H1 (cell line): ENCODE measurements around the gene ARID5B. TPM values are rescaled to one million over a fixed set of nuclear protein-coding genes. Genes with fewer than 3 reads are reported as not detected.

Experiments
- CTCF ChIA-PET: fragments of 300-600 bp; sonication (Branson Sonifier 250); formaldehyde crosslinking; loops from one replicate; lab custom pipeline; 2021; ENCODE audit not compliant: partially characterized antibody; lab: Charles Lee
- POLR2A ChIA-PET: fragments of 300-600 bp; sonication (Branson Sonifier 250); formaldehyde crosslinking; loops from one replicate; lab custom pipeline; 2021; ENCODE audit warnings: inconsistent platforms; ENCODE audit not compliant: partially characterized antibody; lab: Charles Lee
- DNase-seq, 2 experiments: peaks; one replicate each; pipeline versions ENCODE4 v3.0.0 to v3.0.0-alpha.2; 2010 to 2022; ENCODE audit warnings: low spot score in 2 of 2, low read depth in 1 of 2, mixed read lengths in 1 of 2
- FAIRE-seq: peaks from 2 replicates; lab custom pipeline; 2011; peaks lifted over from hg19 to GRCh38; lab: Jason Lieb, UNC
- H2AFZ ChIP-seq: 2 replicates; pipeline ENCODE4 v1.8.1; 2012; ENCODE audit warnings: low read length, inconsistent platforms
- H2AK5ac ChIP-seq: 2 replicates; pipeline ENCODE4 v1.6.1; 2013; ENCODE audit warnings: low read depth, low read length
- H2BK120ac ChIP-seq: replicated peaks from 2 replicates; pipeline ENCODE3; 2013; ENCODE audit warnings: low read depth, low read length, inconsistent platforms
- H2BK12ac ChIP-seq: 2 replicates; pipeline ENCODE4 v1.6.1; 2013; ENCODE audit warnings: low read depth, low read length
- H2BK15ac ChIP-seq: 2 replicates; pipeline ENCODE4 v1.6.1; 2013; ENCODE audit warnings: low read length
- H2BK20ac ChIP-seq: 2 replicates; pipeline ENCODE4 v1.6.1; 2013; ENCODE audit warnings: low read length
- H2BK5ac ChIP-seq: 2 replicates; pipeline ENCODE4 v1.6.1; 2013; ENCODE audit warnings: low read depth, low read length
- H3K14ac ChIP-seq: 2 replicates; pipeline ENCODE4 v1.6.1; 2013; ENCODE audit warnings: inconsistent platforms; ENCODE audit not compliant: insufficient read length
- H3K18ac ChIP-seq: 2 replicates; pipeline ENCODE4 v1.6.1; 2013; ENCODE audit warnings: low read length; ENCODE audit errors: extremely low read depth
- H3K23ac ChIP-seq: 2 replicates; pipeline ENCODE4 v1.6.1; 2013; ENCODE audit warnings: inconsistent platforms; ENCODE audit not compliant: insufficient read length
- H3K23me2 ChIP-seq: 2 replicates; pipeline ENCODE4 v1.6.1; 2013; ENCODE audit warnings: low read depth, low read length
- H3K27ac ChIP-seq: 2 replicates; pipeline ENCODE4 v1.6.1; 2011; ENCODE audit warnings: low read depth, low read length, inconsistent platforms
- H3K27me3 ChIP-seq, 4 experiments: replicated peaks in 1 of 4; 1 replicate in 1 of 4; 2 replicates in 3 of 4; pipeline versions ENCODE4 v1.6.1 to v1.8.1; 2011 to 2013; ENCODE audit warnings: low read length in 3 of 4, mild to moderate bottlenecking in 3 of 4, inconsistent platforms in 2 of 4, mixed read lengths in 2 of 4, moderate library complexity in 1 of 4; ENCODE audit not compliant: control insufficient read depth in 3 of 4, insufficient read depth in 3 of 4; ENCODE audit errors: extremely low read depth in 1 of 4
- H3K36me3 ChIP-seq, 4 experiments: 2 replicates each; pipeline versions ENCODE4 v1.6.1 to v1.8.1; 2011 to 2013; ENCODE audit warnings: mild to moderate bottlenecking in 4 of 4, low read length in 3 of 4, moderate library complexity in 2 of 4, control low read depth in 1 of 4, inconsistent platforms in 1 of 4; ENCODE audit not compliant: insufficient read depth in 4 of 4, control insufficient read depth in 2 of 4
- H3K4ac ChIP-seq: replicated peaks from 2 replicates; pipeline ENCODE3; 2013; ENCODE audit warnings: low read length, low read depth, mixed read lengths, inconsistent platforms; ENCODE audit not compliant: insufficient read length
- H3K4me1 ChIP-seq, 4 experiments: replicated peaks in 1 of 4; 1 replicate in 1 of 4; 2 replicates in 3 of 4; pipeline versions ENCODE4 v1.6.1 to v1.8.1; 2011 to 2013; ENCODE audit warnings: low read length in 3 of 4, inconsistent platforms in 2 of 4, mixed read lengths in 1 of 4; ENCODE audit not compliant: insufficient read depth in 4 of 4, control insufficient read depth in 3 of 4
- H3K4me2 ChIP-seq, 2 experiments: 2 replicates each; pipeline versions ENCODE4 v1.6.1 to v1.8.1; 2011 to 2013; ENCODE audit warnings: low read depth in 2 of 2, low read length in 2 of 2, control low read depth in 1 of 2, inconsistent platforms in 1 of 2, mild to moderate bottlenecking in 1 of 2; ENCODE audit not compliant: insufficient read depth in 1 of 2
- H3K4me3 ChIP-seq, 4 experiments: fragments of 200-600, 300-600 bp in 1 of 4; sonication (generic), shearing (Covaris generic), sonication (Bioruptor Twin) in 1 of 4; 2 replicates each; pipeline versions ENCODE4 v1.5.1 to v1.8.1; 2011 to 2016; ENCODE audit warnings: low read length in 4 of 4, low read depth in 3 of 4, control low read depth in 2 of 4, inconsistent platforms in 2 of 4, mild to moderate bottlenecking in 2 of 4, mixed read lengths in 1 of 4, moderate library complexity in 1 of 4; ENCODE audit not compliant: insufficient read depth in 2 of 4; ENCODE audit errors: extremely low read depth in 1 of 4
- H3K56ac ChIP-seq: replicated peaks from 2 replicates; pipeline ENCODE3; 2013; ENCODE audit warnings: low read depth, mild to moderate bottlenecking, mixed read lengths, low read length, inconsistent platforms; ENCODE audit not compliant: insufficient read length
- H3K79me1 ChIP-seq: 2 replicates; pipeline ENCODE4 v1.6.1; 2013; ENCODE audit warnings: low read depth, low read length, control low read depth
- H3K79me2 ChIP-seq, 2 experiments: 2 replicates each; pipeline versions ENCODE4 v1.6.1 to v1.8.1; 2012 to 2013; ENCODE audit warnings: low read length in 2 of 2, mild to moderate bottlenecking in 2 of 2, inconsistent platforms in 1 of 2; ENCODE audit not compliant: insufficient read depth in 2 of 2, control insufficient read depth in 1 of 2
- H3K9ac ChIP-seq, 4 experiments: replicated peaks in 1 of 4; 1 replicate in 1 of 4; 2 replicates in 3 of 4; pipeline versions ENCODE4 v1.6.1 to v1.8.1; 2011 to 2013; ENCODE audit warnings: low read depth in 3 of 4, low read length in 3 of 4, control low read depth in 2 of 4, mild to moderate bottlenecking in 2 of 4, moderate library complexity in 2 of 4, inconsistent platforms in 1 of 4; ENCODE audit errors: extremely low read depth in 1 of 4
- H3K9me3 ChIP-seq, 2 experiments: 2 replicates each; pipeline versions ENCODE4 v1.6.1 to v1.8.1; 2012 to 2013; ENCODE audit warnings: mild to moderate bottlenecking in 2 of 2, moderate library complexity in 2 of 2, control low read depth in 1 of 2, inconsistent platforms in 1 of 2, low read depth in 1 of 2, low read length in 1 of 2, mixed read lengths in 1 of 2; ENCODE audit not compliant: insufficient read depth in 2 of 2
- H4K20me1 ChIP-seq, 2 experiments: replicated peaks in 1 of 2; 2 replicates each; pipeline versions ENCODE3 to v1.8.1; 2011 to 2013; ENCODE audit warnings: inconsistent platforms in 2 of 2, low read length in 2 of 2, mild to moderate bottlenecking in 1 of 2; ENCODE audit not compliant: insufficient read depth in 2 of 2, control insufficient read depth in 1 of 2
- H4K5ac ChIP-seq: 2 replicates; pipeline ENCODE4 v1.6.1; 2013; ENCODE audit warnings: low read length, low read depth, mixed read lengths, inconsistent platforms; ENCODE audit not compliant: insufficient read length
- H4K8ac ChIP-seq: 2 replicates; pipeline ENCODE4 v1.8.0; 2013; ENCODE audit warnings: mild to moderate bottlenecking, moderate library complexity, low read length, inconsistent platforms; ENCODE audit not compliant: insufficient read depth; ENCODE audit errors: extremely low read depth
- H4K91ac ChIP-seq: replicated peaks from 2 replicates; pipeline ENCODE3; 2013; ENCODE audit warnings: low read length, mixed read lengths, inconsistent platforms; ENCODE audit not compliant: insufficient read length
- ATF2 ChIP-seq: IDR thresholded peaks from 2 replicates; pipeline ENCODE4 v1.6.1; 2012; ENCODE audit warnings: low read length, inconsistent platforms
- BACH1 ChIP-seq: IDR thresholded peaks from 2 replicates; pipeline ENCODE4 v1.6.1; 2012; ENCODE audit warnings: low read length, improper control_type of control experiment
- BCL11A ChIP-seq, 2 experiments: IDR thresholded peaks; one replicate each; pipeline ENCODE4 v1.6.1; 2011; ENCODE audit warnings: low read depth in 2 of 2, low read length in 2 of 2, mild to moderate bottlenecking in 2 of 2
- NRF1 ChIP-seq: IDR thresholded peaks from 2 replicates; pipeline ENCODE4 v1.6.1; 2011; ENCODE audit warnings: mild to moderate bottlenecking, low read depth, low read length, improper control_type of control experiment
- PHF8 ChIP-seq: fragments of 200-600 bp; sonication (generic); conservative IDR thresholded peaks from 2 replicates; pipeline ENCODE4 v1.7.1; 2012; ENCODE audit warnings: low read depth, mild to moderate bottlenecking, inconsistent platforms, low read length, moderate library complexity
- RBBP5 ChIP-seq: IDR thresholded peaks from 2 replicates; pipeline ENCODE4 v1.7.1; 2012; ENCODE audit warnings: low read depth, mild to moderate bottlenecking, inconsistent platforms, low read length, moderate library complexity, borderline replicate concordance
- RXRA ChIP-seq: IDR thresholded peaks from 2 replicates; pipeline ENCODE4 v1.6.1; 2011; ENCODE audit warnings: low read depth, mild to moderate bottlenecking, low read length, moderate library complexity; ENCODE audit not compliant: insufficient read depth
- SIX5 ChIP-seq: IDR thresholded peaks from 2 replicates; pipeline ENCODE4 v1.6.1; 2011; ENCODE audit warnings: mild to moderate bottlenecking, low read depth, low read length
- SP1 ChIP-seq: IDR thresholded peaks from 2 replicates; pipeline ENCODE4 v1.6.1; 2011; ENCODE audit warnings: low read depth, low read length
- SRF ChIP-seq: IDR thresholded peaks from 2 replicates; pipeline ENCODE4 v1.6.1; 2011; ENCODE audit warnings: mild to moderate bottlenecking, low read depth, low read length, moderate library complexity
- TCF12 ChIP-seq: IDR thresholded peaks from 2 replicates; pipeline ENCODE4 v1.6.1; 2011; ENCODE audit warnings: low read depth, mild to moderate bottlenecking, low read length
- TEAD4 ChIP-seq: IDR thresholded peaks from 2 replicates; pipeline ENCODE4 v1.6.1; 2012; ENCODE audit warnings: low read depth, low read length, inconsistent platforms, mixed read lengths
- polyA plus RNA-seq, 7 experiments: library from polyadenylated mRNA; depleted of rRNA in 3 of 7; stranded (reverse) in 5 of 7; unstranded in 2 of 7; fragments of >200 nt in 5 of 7; fragments of 200-250 nt in 2 of 7; gene quantifications; 1 replicate in 5 of 7; 2 replicates in 1 of 7; 4 replicates in 1 of 7; pipeline versions ENCODE4 v1.2.1 to v1.2.3, GENCODE V29; 2011 to 2013; ENCODE audit warnings: missing spikeins in 2 of 7, mixed read lengths in 2 of 7
- total RNA-seq: library from RNA; stranded (reverse); fragmentation: NEBNext Ultra II Directional; extraction: Animal tissue kit (Norgen Biotek cat#: 25700); gene quantifications from 2 replicates; pipeline ENCODE4 v1.2.1, GENCODE V29; 2021

ARID5B gene
- total and polyA plus RNA-seq, 2 of the 8 experiments (the other 6 are each of a cell fraction or from before 2014, with no cell fraction given), result 0.21 to 1.1 TPM

GRCh38 chr10:61878740-61879068, 22.8 kb upstream of the ARID5B start:
- Histone ChIP-seq H3K4me3 (no peak overlapping the region), H4K91ac (no peak overlapping the region), H3K4me1 (no peaks in the 10 kb centered on the region), H2AK5ac (no peak overlapping the region), H3K18ac (no peak overlapping the region), H3K27me3 (no peaks in the 10 kb centered on the region; a peak in 1 of 7 replicates), H2AFZ (no peak overlapping the region), H3K56ac (no peak overlapping the region), H4K5ac (no peak overlapping the region), H2BK5ac (no peak overlapping the region), H3K23ac (no peak overlapping the region), H2BK15ac (no peak overlapping the region), H2BK120ac (no peak overlapping the region), H3K36me3 (no peaks in the 10 kb centered on the region), H4K8ac (no peak overlapping the region), H4K20me1 (no peaks in the 10 kb centered on the region), H3K23me2 (no peaks in the 10 kb centered on the region), H3K14ac (no peak overlapping the region), H3K9ac (no peak overlapping the region), H3K4ac (no peak overlapping the region), H3K79me2 (no peaks in the 10 kb centered on the region), H3K4me2 (no peak overlapping the region), H3K79me1 (no peaks in the 10 kb centered on the region), H2BK12ac (no peak overlapping the region), H3K27ac (no peak overlapping the region), H2BK20ac (no peak overlapping the region), H3K9me3 (no peaks in the 10 kb centered on the region)
- no peak for FAIRE-seq
- ChIA-PET POLR2A (no interaction called here), CTCF (interaction anchor here (1.4 to 3.6 kb wide), 2 partner anchors 17 to 24 kb away, joined by 3 to 12 read pairs; no protein-coding TSS in a partner anchor)
- no peak for DNase-seq
- TF ChIP-seq PHF8, result no peak
- TF ChIP-seq BACH1, result no peak
- TF ChIP-seq SRF, result no peak
- no peak for TF ChIP-seq BCL11A (IDR thresholded peaks at IDR 0.05; ENCODE audit: low read depth in 2 of 2, low read length in 2 of 2)
- no peak for TF ChIP-seq TEAD4
- TF ChIP-seq ATF2, result no peak
- TF ChIP-seq NRF1, result no peak
- TF ChIP-seq SP1, result no peak
- no peak for TF ChIP-seq TCF12
- TF ChIP-seq RBBP5, result no peak
- no peak for TF ChIP-seq SIX5
- TF ChIP-seq RXRA, result no peak
